Activated B cell treated with CpG ODN at 0.5 μM for 24 hours (primary cell): Measurements from ENCODE around the gene MAEA. TPM values are rescaled to one million over a fixed set of nuclear protein-coding genes. Genes with fewer than 3 reads are reported as not detected.

ENCODE experiments used
- ATAC-seq: fragments of 200-7000 bp; cut with Tn5 transposase; one replicate; pipeline ENCODE4 v1.10.0; 2021; ENCODE audit warnings: low read depth, mild to moderate bottlenecking, moderate library complexity
- CTCF ChIA-PET: fragments of 350-600 bp; sonication (Branson Sonifier 250); formaldehyde crosslinking; loops from one replicate; lab custom pipeline; 2021; ENCODE audit warnings: antibody characterized with exemption; lab: Charles Lee
- POLR2A ChIA-PET: fragments of 350-600 bp; sonication (Branson Sonifier 250); formaldehyde crosslinking; loops from one replicate; lab custom pipeline; 2021; ENCODE audit warnings: antibody characterized with exemption; lab: Charles Lee
- DNase-seq: peaks from one replicate; pipeline ENCODE4 v3.0.0; 2022
- H3K27ac Mint-ChIP-seq: one replicate; pipeline ENCODE4 v1.8.0; 2020; ENCODE audit warnings: mixed read lengths
- H3K27me3 Mint-ChIP-seq: one replicate; pipeline ENCODE4 v1.8.0; 2021; ENCODE audit warnings: mixed read lengths
- H3K36me3 Mint-ChIP-seq: one replicate; pipeline ENCODE4 v1.8.0; 2021; ENCODE audit warnings: low read depth, mixed read lengths
- H3K4me1 Mint-ChIP-seq: one replicate; pipeline ENCODE4 v1.8.0; 2021; ENCODE audit warnings: mixed read lengths
- H3K4me3 Mint-ChIP-seq: one replicate; pipeline ENCODE4 v1.8.0; 2020; ENCODE audit warnings: mild to moderate bottlenecking, mixed read lengths
- H3K9me3 Mint-ChIP-seq: one replicate; pipeline ENCODE4 v1.8.0; 2020; ENCODE audit warnings: mixed read lengths
- CTCF ChIP-seq: fragments of 200-600 bp; IDR thresholded peaks from one replicate; pipeline ENCODE4 v1.8.0; 2022; ENCODE audit warnings: antibody characterized with exemption, mild to moderate bottlenecking
- intact Hi-C: fragments of 100-400 bp; cut with micrococcal nuclease; formaldehyde crosslinking; loops from one replicate; pipeline ENCODE4 v1.15.1; 2024
- total RNA-seq: library from RNA; stranded (reverse); gene quantifications from 2 replicates; pipeline ENCODE4 v1.2.3, GENCODE V29; 2022

Gene MAEA
- total RNA-seq, 1 donor from 2014 or later: 73.7 TPM

DNA sequence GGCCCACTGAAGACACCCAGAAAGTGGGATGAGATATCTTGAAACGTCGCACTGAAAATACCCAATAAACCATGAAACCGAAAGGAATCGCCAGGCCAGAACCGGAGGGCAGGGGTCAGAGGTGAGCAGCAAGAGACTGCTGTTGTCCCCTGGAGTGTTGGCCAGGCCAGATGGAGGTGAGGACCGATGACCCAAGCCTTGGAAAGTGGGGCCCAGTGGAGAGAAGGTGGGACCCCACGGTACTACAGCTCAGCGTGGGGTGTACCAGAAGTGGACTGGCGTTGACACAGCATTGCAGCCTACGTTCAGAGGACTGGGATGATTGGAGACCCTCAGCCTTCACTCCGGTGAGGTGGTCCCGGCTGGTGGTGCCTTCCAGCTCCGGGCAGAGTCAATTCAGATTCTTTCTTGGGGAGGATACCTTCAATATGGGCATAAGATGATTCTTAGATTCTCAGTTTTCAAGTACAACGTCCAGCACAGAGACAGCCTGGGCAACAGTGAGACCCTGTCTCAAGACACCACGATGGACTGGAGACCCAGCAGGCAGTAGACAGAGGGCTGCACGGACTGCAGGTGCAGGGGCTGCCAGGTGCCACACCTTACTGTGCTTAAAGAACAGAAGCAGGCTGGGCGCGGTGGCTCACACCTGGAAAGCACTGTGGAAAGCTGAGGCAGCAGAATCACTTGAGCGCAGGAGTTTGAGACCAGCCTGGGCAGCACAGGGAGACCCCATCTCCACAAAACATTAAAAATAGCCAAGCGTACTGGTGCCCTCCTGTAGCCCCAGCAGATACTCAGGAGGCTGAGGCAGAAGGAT lies 23.3 kb downstream of the MAEA start:
- H3K4me1 Mint-ChIP-seq: peaks cover 29% of the 10 kb centered on the region
- ATAC-seq (no peak), DNase-seq (no peak)
- ChIA-PET CTCF (no interaction called here), POLR2A (interaction anchor here (0.6 kb wide), 1 partner anchor 11 kb away, joined by 3 read pairs; no protein-coding TSS in a partner anchor)
- no peaks in the 10 kb centered on the region for H3K9me3 Mint-ChIP-seq
- H3K27ac Mint-ChIP-seq: no peak overlapping the region
- H3K36me3 Mint-ChIP-seq: peaks cover 57% of the 10 kb centered on the region
- intact Hi-C loops: no loop called here
- no peaks in the 10 kb centered on the region for H3K27me3 Mint-ChIP-seq
- TF ChIP-seq CTCF: no peak
- no peak overlapping the region for H3K4me3 Mint-ChIP-seq

DNA sequence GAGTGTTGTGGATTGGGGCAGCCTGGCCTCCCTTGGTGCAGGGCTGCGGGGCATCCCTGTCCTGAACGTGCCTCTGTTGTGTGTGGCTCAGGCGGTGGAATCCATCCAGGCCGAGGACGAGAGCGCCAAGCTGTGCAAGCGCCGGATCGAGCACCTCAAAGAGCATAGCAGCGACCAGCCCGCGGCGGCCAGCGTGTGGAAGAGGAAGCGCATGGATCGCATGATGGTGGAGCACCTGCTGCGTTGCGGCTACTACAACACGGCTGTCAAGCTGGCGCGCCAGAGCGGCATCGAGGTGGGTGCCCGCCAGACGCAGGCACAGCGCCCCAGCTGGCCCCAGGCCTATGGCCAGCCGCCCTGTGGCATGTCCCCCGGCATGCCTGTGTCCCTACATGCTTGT lies 25.6 kb downstream of the MAEA start:
- H3K27ac Mint-ChIP-seq: no peak overlapping the region
- no peak for DNase-seq
- intact Hi-C loops: no loop called here
- TF ChIP-seq CTCF: no peak
- no peaks in the 10 kb centered on the region for H3K9me3 Mint-ChIP-seq
- no peaks in the 10 kb centered on the region for H3K27me3 Mint-ChIP-seq
- peaks cover 74% of the 10 kb centered on the region for H3K36me3 Mint-ChIP-seq
- CTCF ChIA-PET: no interaction called here
- POLR2A ChIA-PET: no interaction called here
- peaks cover 8% of the 10 kb centered on the region for H3K4me1 Mint-ChIP-seq
- no peak overlapping the region for H3K4me3 Mint-ChIP-seq
- no peak for ATAC-seq

- Mint-ChIP-seq H3K4me1 (peaks cover 6% of the 10 kb centered on the region), H3K4me3 (no peak overlapping the region), H3K27me3 (no peaks in the 10 kb centered on the region), H3K9me3 (no peaks in the 10 kb centered on the region), H3K36me3 (peaks cover 78% of the 10 kb centered on the region), H3K27ac (no peak overlapping the region)
- intact Hi-C loops: no loop called here
- no peak for TF ChIP-seq CTCF
- no peak for ATAC-seq
- POLR2A ChIA-PET: no interaction called here
- CTCF ChIA-PET: no interaction called here
- DNase-seq: no peak
These were observed 26.3 kb downstream of the MAEA start for GRCh38 chr4:1315836-1316536.

DNA sequence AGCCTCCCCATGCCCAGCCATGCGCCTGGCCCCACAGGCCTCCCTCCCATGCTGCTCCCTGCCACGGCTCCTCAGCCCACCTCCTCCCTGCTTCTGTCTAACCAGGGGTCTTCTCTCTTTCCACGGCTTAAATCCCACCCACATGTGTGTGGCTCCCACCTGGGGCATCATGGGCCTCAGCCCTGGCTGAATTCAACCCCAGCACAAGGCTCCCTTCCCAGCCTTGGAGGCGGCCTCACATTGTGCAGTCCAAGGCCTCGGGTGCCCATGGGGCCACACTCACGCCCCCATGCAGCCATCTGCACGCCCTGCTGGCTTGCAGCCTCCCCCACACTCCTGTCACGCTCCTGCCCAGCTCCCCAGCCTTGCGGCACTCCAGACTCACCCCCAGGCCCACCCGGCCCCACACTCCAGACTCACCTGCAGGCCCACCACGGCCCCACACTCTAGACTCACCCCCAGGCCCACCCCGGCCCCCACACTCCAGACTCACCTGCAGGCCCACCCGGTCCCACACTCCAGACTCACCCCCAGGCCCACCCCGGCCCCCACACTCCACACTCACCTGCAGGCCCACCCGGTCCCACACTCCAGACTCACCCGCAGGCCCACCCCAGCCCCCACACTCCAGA lies 27.0 kb downstream of the MAEA start:
- Mint-ChIP-seq H3K27ac (no peak overlapping the region), H3K4me1 (peaks cover 1% of the 10 kb centered on the region), H3K9me3 (no peaks in the 10 kb centered on the region), H3K27me3 (no peaks in the 10 kb centered on the region), H3K4me3 (no peak overlapping the region), H3K36me3 (peaks cover 82% of the 10 kb centered on the region)
- intact Hi-C loops: no loop called here
- TF ChIP-seq CTCF: no peak
- CTCF ChIA-PET: no interaction called here
- DNase-seq (no peak), ATAC-seq (no peak)
- POLR2A ChIA-PET: no interaction called here
